Activated CD4-positive, alpha-beta T cell treated with anti-CD3 and anti-CD28 coated beads for 24 hours (primary cell): Measurements from ENCODE around the gene SEC16A.
"Not testable (repeated sequence)": the region's sequence is repeated elsewhere in the genome, so short reads cannot be mapped to it uniquely, and the experiment has no call there.

ENCODE experiments used
- DNase-seq, 2 donors: peaks; one replicate each; pipeline ENCODE4 v3.0.0-alpha.2; 2020; ENCODE audit warnings: low read depth in 2 of 2

The SEC16A gene

DNA sequence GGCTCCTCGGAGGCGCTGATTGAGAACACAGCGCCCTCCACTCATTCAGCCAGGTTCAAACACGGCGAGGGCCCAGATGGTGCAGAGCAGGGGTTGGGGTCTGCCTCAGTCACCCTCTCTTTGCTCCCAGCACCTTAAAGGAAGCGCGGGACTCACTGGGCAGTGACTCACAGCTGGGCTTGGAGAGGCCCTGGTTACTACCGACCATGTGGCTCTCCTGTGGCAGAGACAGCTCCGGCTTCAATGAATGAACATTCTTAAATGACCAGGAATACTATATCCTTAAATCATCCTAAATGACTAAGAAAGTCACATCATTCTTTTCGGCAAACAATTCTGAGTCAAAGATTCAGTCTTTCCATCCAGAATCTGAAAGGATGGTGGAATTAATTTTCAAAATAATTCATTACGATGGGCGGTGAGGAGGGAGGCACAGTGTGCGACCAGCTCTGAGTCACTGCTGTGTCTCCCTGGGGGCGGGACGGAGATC is 41.6 kb downstream of the SEC16A start:
- no peak for DNase-seq

DNA sequence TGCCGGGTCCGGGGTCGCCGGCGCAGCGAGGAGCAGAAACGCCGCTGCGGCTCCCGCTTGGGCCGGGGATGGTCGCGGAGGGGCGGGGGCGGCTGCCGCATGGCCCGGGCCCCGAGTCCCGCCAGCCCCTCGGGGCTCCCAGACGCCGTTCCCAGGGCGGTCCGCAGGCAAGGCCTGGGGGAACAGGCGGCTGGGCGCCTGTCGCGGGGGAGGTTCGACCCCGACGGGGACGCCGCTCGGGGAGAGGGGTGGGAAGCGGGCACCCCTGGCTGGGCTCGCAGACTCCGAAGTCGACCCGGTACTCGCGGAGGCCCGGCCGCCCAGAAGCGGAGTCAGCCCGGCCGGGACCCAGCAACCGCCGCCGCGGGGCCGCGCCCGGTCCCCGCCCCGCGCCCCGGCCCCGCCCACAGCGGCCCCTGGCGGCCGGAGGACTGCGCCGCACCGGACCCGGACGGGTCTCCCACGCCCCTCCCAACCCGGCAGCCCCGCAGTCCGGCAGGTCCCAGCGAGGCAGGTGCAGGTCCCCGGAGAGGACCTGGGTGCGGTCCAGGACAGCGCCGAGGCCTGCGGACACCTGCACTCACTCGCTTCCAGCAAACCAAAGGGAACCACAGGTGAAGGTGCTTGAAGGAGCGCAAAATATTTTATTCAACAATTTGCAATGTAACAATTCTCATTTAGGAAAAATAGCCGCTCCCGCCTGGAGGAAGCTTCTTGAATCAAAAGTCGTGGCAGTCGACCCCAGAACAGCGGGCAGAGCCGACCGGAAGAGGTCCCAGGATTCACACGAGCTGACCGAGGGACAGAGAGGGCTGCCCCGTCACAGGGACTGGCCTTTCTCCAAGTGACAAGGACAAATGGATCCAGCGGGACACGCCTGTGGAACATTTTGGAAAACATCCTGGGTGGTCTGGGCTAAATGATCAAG is 43.1 kb downstream of the SEC16A start, which contains the start of gene INPP5E:
TSS of gene INPP5E (minus strand) at position 365 of the 928 bp plus-strand sequence. CDS start 426 bp downstream, outside the sequence.
- DNase-seq = peak; percentile 75 to 78

DNA sequence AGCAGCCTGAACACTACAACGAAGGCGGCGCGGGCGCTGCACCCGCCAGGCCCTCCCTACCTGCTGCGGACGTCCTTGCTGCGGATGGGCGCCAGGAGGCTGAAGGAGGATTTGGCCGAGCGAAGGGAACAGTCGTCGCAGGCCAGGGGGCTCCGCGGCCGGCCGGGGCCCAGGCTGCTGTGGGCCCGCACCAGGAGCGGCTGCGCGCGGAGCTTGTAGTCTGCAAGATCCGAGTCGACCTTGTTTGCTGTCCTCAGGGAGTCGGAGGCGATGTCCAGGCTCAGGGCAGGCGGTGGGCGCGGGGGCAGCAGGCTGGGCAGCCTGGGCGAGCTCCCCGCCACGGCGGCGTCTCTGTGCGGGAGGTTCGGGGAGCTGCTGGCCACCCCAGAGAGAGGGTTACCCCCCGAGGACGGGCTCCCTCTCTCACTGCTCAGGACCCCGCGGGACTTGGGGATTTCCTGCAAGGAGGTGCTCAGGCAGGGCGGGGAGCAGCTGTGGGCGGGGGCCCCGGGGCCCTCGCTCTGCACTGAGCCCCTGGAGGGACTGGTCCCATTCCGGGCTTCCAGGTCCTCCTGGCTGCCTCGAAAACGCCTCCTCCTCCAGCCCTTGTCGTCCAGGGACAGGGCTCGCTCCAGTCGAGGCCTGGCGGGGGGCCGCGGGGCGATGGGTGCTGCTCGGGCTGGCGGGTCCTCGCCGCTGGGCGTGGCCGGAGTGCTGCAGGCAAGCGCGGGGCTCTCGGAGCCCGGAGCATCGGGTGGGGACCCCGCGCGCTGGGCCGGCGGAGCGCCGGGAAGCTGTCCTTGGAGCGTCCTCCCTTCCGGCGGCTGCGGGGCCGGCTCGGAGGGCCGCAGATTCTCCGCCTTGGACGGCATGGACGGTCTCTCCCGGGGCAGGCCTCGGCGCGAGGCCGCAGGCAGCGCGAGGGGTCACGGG is 44.0 kb downstream of the SEC16A start:
- peak; percentile 33 to 56 for DNase-seq

DNA sequence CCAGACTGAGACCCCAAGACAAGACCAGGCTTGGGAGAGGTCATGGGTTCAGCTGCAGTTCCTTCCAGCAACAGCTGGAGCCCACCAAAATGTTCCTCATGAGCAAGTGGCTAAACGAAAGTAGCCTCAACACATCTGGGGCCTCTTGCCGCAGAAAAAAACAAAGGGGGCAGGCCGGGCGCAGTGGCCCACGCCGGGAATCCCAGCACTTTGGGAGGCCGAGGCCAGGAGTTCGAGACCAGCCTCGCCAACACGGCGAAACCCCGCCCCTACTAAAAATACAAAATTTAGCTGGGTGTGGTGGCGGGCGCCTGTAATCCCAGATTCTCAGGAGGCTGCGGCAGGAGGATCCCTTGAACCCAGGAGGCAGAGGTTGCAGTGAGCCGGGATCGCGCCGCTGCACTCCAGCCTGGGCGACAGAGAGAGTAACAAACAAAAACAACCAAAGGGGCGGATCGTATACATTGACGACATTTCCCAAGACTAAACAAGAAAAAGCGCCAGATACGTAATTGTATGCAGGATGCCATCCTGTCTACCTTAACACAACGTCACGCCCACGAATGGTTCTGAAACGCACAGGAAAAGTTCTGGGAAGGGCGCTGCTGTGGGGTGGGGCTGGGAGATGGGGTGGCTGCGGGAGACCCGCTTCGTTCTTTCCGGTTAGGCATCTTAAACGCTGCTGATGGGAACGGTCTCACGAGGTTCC is 44.8 kb downstream of the SEC16A start:
- DNase-seq = no peak

DNA sequence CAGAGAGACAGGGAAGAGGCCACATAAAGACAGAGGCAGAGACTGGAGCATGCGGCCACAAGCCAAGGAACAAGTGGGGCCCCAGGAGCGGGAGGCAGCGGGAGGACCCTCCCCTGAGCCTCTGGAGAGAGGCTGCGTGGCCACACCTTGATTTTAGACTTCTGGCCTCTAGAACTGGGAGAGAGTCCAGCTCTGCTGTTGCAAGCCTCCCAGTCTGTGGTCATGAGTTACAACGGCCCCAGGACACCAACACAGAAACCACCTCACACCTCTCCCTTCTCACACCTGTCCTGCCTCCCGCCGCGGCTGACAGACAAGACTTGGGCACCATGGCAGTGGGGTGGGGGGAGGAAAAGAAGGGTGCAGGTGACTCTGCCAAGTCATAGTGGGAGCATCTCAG is 45.4 kb downstream of the SEC16A start:
- DNase-seq = no peak

DNA sequence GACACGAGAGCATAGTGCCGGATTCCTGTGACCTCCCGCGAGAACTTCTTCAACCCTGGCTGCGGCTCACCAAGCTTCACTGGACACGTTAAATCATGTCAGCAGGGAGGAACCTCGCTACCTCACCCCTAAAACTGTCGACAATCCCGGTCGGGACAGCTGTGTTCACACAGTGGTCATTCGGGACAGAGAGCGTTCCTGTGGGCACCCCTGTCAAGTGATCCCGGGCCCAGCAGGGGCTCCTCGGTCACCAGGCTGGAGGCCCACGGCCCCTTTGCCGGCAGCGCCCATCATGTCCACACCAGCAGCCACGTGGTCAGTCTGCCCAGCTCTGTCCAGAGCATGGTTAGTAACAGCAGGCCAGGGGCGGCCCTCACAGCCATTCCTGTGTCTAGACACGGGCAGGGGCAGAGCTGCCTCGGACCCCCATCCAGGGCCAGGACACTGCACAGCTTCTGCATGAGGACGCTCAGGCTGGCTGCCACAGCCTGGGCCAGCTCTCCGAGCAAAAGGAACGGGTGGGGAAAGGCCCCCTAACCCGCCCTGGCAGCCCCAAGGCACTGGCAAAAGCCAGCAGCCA is 46.7 kb downstream of the SEC16A start:
- no peak for DNase-seq

DNA sequence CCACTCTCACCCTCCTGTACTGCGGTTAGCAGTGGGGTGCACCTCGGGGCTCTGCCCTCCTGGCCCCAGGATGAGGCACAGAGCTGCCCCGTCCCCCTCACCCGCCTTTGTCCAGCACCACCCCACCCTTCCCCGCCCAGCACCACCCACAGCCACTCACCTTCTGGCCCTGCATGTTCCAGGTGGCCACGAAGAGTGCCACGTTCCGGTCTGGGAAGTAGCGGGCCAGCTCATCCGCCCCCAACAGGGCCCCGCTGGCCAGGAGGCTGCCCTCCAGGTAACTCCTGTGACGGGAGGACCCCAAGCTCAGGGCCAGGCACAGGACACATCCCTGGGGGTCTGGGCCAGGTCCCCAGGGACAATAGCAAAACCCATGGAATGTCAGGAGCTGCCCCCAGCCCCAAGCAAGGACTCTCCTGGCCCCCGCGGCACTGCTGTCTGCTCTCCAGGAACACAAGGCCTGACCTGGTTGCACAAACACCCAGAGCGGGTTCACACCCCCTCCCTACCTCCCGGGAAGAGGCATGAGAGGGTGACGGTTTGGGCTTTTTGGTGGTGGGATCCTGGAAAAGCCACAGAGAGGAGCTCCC is 48.2 kb downstream of the SEC16A start:
- no peak for DNase-seq

DNA sequence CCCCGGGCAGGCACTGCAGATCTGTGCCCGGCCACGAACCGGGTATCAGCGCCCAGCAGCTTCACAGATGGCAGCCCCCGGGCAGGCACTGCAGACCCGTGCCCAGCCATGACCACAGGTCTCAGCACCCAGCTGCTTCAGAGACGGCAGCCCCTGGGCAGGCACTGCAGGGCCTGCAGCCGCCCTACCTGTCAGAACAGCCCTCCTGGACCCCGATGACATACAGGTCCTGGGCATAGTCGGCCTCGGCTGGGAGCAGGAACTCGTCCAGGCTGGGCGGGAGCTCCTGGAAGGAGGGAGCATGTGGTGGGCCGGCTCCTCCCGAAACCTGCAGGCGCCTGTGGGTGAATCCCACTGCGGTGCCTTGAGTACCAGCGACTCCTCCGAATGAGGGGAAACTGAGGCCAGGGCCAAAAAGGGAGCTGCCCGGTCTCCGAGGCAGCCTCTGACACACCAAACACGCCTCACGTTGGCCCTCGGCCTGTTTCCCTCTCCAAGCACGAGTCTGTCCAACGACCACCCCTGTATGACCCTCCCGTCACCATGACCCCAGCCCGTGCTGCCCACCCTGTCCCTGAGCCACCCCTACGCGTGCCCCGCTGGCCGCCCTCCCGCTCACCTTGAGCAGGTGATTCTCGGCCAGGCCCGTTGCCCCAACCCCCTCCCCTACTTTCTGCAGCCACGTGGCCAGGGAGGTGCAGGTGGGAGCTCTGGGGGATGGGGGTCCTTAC is 48.8 kb downstream of the SEC16A start:
- no peak for DNase-seq

DNA sequence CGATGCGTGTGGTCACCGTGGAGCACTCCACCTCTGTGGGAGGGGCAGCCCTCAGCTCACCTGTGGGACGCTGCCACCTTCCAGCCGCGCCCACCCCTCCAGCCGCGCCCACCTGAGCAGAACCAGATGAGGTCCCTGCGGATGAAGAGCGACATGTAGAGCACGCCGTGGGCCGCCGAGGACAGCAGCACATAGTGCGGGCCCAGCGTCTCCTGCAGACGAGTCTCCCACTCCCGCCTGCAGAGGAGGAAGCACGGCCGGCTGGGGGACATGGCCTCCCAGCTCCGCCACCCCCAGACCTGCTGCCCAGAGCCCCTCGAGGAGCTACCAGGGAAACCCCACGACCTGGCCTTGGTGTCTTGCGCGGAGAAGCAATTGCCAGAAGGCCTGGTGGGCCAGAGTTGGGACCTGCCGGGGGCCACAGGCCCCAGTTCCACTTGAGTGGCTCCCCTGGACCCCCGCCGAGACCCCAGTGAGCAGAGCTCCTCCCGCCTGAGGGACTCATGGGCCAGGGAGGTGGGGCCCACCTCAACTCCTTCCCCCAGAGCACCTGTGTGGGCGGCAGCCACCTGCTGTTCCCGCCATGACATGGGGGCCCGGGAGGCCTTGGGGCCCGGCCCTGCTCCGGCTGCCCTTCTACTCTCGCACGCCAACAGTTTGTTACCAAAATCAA is 49.7 kb downstream of the SEC16A start:
- no peak for DNase-seq

DNA sequence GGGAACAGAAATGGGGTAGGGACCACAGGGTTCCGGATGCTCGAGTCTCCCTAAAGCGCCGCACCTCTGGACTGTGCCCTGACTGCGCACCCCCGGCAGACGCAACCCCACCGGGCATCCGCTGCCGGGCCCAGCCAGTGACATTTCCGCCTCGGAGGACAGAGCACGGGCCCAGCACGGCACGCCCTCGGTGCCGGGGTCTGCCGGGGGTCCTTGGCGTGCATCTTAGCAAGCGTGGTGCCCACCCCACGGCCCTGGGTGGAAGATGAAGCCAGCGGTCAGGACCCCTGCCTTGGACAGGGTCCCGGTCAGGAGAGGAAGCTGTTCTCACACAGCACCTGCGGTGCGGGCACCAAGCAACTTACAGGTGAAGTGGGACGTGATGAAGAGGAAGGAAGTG is 50.2 kb downstream of the SEC16A start:
- no peak for DNase-seq

DNA sequence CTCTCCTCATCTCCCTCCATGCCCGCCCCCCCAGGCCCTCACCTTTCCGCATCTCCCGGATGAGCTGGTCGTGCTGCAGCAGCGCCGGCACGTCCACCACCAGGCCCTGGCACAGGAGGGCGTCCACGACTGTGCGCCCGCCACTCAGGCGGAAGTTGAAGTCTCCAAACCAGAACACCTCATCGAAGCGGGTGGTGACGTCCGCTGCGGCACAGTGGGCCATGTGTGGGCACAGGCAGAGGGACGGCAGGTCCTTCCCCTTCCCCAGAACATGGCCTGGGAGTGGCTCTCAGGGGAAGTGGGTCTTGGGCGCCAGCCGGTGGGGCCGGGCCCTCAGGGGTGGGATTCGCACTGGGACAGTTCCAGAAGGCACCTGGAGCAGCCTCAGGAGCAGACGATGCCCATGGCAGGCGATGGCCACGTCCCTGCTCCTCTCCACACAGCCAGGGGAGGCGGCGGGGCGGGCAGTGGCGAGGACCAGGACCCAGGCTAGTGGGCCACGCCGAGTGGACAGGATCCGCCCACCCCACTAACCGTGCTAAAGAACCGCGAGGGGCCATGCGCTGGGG is 51.0 kb downstream of the SEC16A start:
- DNase-seq = no peak

DNA sequence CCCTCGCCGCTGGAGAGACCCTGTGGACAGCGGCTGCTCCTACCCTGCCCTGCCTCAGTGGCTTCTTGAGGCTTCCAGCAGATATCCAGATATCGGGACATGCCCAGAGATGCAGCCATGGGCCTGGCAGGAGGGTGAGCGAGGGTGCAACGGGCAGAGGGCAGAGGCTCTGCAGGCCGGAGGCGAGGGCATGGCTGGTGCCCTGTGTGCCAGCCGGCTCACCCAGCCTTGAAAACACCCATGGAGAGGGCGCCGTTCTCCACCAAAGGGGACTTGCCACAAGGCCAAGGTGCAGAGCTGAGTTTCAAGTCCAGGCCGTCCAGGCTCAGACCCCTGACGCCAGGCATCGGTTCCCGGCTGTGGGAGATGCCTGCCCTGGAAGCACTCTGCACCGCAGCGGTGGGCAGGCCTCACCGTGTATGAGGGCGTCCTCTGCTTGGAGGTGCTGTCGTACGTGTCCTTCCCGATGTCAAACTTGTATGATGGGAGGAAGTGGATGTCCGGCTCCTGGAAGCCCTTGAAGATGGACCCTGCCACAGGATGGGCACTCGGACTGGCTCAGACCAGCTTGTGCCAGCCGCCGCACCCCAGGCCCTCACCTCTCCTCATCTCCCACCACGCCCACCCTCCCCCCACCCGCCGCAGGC is 52.1 kb downstream of the SEC16A start:
- DNase-seq = no peak

DNA sequence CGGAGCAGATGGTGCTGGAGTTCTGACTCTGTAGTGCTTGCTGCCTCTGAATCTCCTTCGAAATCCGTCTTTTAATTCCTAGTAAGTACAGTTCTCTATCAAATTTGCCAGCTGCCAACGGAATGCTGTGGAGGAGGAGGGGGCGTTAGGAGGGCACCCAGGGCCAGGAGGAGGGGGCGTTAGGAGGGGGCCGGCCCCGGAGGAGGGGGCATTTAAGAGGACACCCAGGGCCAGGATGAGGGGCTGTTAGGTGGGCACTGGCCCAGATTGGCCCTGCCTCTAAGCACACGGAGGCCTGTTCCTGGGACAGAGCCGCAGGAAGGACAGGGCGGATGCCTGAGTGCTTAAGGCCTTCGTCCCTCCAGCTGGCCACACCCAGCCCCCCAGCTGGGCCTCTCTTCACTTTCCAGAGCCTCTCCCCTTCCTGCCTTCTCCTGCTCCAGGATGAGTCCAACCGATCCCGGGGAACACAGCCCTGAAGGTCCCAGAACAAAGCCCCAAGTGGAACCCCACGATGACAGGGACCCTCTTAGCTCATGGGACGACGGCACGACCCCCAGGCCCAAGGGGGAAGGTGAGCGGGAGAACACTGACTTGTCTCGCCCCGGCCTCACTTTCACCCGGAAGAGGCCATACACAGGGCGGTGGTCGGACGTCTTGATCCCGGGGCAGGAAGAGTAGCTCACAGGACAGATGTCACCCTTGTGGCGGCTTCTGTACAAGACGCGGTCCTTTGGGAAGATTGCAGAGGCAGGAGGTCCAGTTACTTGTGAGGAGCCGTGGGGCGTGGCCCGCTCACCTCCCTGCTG is 53.0 kb downstream of the SEC16A start:
- DNase-seq = no peak

DNA sequence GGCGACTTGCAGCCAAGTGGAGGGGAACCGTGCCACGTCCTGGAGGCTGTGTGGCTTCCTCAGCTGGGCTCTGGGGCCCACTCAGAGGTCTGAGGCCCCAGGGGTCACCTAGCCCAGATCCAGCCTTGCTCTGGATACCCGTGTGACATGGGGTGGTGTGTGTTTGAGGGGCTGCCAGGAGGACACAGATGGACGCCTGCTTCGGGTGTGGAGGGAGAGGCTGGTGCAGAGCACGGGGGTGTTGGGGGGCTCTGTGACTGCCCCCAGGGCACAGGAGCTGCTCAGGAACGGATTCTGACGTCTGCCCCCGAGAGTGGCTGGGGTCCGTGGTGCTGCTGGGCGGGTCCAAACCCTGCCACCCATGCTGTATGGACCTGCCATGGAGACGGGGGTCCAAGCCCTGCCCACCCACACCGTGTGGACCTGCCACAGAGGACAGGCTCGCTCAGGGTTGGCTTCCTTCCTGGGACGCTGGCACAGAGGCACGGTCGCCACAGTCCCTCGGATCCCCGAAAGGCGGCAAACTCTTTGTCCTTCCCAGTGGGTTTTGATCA is 53.7 kb downstream of the SEC16A start:
- no peak for DNase-seq

DNA sequence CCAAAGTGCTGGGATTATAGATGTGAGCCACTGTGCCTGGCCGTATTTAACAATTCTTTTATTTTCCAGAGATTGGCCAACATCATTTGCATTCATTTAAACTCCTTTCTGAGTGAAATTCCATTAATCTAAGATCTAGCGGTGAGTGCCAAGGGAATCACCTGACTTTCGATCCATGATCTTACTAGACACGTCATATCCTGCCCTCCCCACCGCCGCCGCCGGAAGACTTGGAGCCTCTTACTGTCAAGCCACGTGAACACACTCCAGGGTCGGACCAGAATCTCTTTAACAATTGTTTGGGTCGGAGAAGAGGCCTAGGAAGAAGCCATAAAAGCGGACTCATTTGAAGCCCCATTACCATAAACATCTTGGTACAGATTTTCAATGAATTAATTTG is 56.1 kb downstream of the SEC16A start:
- no peak for DNase-seq

DNA sequence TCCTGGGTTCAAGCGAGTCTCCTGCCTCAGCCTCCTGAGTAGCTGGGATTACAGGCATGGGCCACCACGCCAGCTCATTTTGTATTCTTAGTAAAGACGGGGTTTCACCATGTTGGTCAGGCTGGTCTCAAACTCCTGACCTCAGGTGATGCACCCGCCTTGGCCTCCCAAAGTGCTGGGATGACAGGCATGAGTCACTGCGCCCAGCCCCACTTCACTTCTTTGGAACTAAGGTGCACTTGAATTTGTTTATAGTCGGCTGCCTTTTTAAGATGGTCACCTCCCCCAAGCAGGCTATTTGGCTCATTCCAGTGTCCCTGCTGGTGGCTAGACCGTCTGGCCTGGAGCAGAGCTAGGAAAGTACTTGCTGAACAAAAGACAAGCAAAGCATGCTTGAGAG is 57.5 kb downstream of the SEC16A start:
- DNase-seq = not testable (repeated sequence)

DNA sequence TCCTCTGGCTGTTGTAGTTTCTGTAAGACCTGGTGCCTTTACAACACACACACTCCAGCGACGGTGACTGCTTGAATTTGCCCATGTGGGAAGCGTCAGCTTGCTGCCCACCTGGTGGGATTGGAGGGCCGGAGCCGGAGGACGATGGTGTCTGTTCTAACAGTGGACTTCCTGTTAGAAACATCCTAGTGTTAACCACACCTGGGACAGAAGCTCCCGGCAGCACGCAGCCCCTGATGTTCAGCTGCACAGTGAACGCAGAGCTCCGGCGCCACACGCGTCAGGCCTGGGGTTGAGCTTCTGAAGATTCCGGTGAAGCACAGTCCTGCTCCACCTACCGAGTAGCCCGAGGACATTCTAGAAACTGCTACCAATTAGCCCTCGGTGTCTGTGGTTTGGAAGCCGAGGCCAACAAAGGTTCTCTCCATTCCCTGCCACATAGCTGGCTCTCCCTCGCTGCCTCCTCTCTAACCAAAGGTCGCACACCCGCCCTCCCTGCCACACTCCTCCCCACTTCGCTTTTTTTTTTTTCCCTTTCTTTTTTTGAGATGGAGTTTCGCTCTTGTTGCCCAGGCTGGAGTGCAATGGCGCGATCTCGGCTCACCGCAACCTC is 58.0 kb downstream of the SEC16A start:
- no peak for DNase-seq
